ENCODE measurements around the gene SEC31A.
"Not testable (repeated sequence)": the region's sequence is repeated elsewhere in the genome, so short reads cannot be mapped to it uniquely, and the experiment has no call there.

SEC31A gene

GRCh38 chr4:82886147-82886942 is 4.6 kb downstream of the SEC31A start:
- in situ Hi-C loops (cut with MboI; ENCODE audit: low sequenced_read_pairs): no loop called here
- H3K9me3 ChIP-seq: no peaks in the 10 kb centered on the region
- no peak overlapping the region for H3K4me3 ChIP-seq
- H3K4me1 ChIP-seq: peaks cover 22% of the 10 kb centered on the region
- H3K27me3 ChIP-seq (ENCODE audit: low read depth): no peaks in the 10 kb centered on the region
- peaks cover 16% of the 10 kb centered on the region for H3K36me3 ChIP-seq (replicated peaks)
- DNase-seq (ENCODE audit: low spot score in 2 of 2): no peak

GRCh38 chr4:82885410-82885809 is 5.5 kb downstream of the SEC31A start:
- no peak for DNase-seq (ENCODE audit: low spot score in 2 of 2)
- H3K27me3 ChIP-seq (ENCODE audit: low read depth): no peaks in the 10 kb centered on the region
- in situ Hi-C loops (cut with MboI; ENCODE audit: low sequenced_read_pairs): no loop called here
- no peak overlapping the region for H3K4me3 ChIP-seq
- H3K4me1 ChIP-seq: peaks cover 22% of the 10 kb centered on the region
- H3K9me3 ChIP-seq: no peaks in the 10 kb centered on the region
- H3K36me3 ChIP-seq (replicated peaks): peaks cover 15% of the 10 kb centered on the region

GRCh38 chr4:82868572-82868971 is 22.4 kb downstream of the SEC31A start:
- no peaks in the 10 kb centered on the region for H3K9me3 ChIP-seq
- peaks cover 86% of the 10 kb centered on the region for H3K36me3 ChIP-seq (replicated peaks)
- in situ Hi-C loops (cut with MboI; ENCODE audit: low sequenced_read_pairs): loop anchor here (25.0 kb wide), 1 partner anchor 406 kb away; no protein-coding TSS in a partner anchor
- no peaks in the 10 kb centered on the region for H3K4me1 ChIP-seq
- no peaks in the 10 kb centered on the region for H3K27me3 ChIP-seq (ENCODE audit: low read depth)
- DNase-seq (ENCODE audit: low spot score in 2 of 2): no peak
- H3K4me3 ChIP-seq: no peak overlapping the region

- no peak for DNase-seq (ENCODE audit: low spot score in 2 of 2)
- in situ Hi-C loops (cut with MboI; ENCODE audit: low sequenced_read_pairs): loop anchor here (25.0 kb wide), 1 partner anchor 405 kb away; no protein-coding TSS in a partner anchor
- Histone ChIP-seq H3K27me3 (ENCODE audit: low read depth) (no peaks in the 10 kb centered on the region), H3K36me3 (replicated peaks) (peaks cover 86% of the 10 kb centered on the region), H3K4me3 (no peak overlapping the region), H3K4me1 (no peaks in the 10 kb centered on the region), H3K9me3 (no peaks in the 10 kb centered on the region)
Observed at GRCh38 chr4:82866706-82867385, 24.1 kb downstream of the SEC31A start.

GRCh38 chr4:82866033-82866432 is 24.9 kb downstream of the SEC31A start:
- not testable (repeated sequence) for H3K4me3 ChIP-seq; DNase-seq (ENCODE audit: low spot score in 2 of 2); H3K9me3 ChIP-seq; H3K27me3 ChIP-seq (ENCODE audit: low read depth); H3K4me1 ChIP-seq
- in situ Hi-C loops (cut with MboI; ENCODE audit: low sequenced_read_pairs): loop anchor here (25.0 kb wide), 1 partner anchor 404 kb away; no protein-coding TSS in a partner anchor
- peaks cover 84% of the 10 kb centered on the region for H3K36me3 ChIP-seq (replicated peaks)

- peaks cover 81% of the 10 kb centered on the region for H3K36me3 ChIP-seq (replicated peaks)
- in situ Hi-C loops (cut with MboI; ENCODE audit: low sequenced_read_pairs): loop anchor here (25.0 kb wide), 1 partner anchor 403 kb away; no protein-coding TSS in a partner anchor
Observed at GRCh38 chr4:82865592-82865991, 25.4 kb downstream of the SEC31A start.

GRCh38 chr4:82864336-82864979 is 26.5 kb downstream of the SEC31A start:
- DNase-seq (ENCODE audit: low spot score in 2 of 2): no peak
- H3K4me1 ChIP-seq: no peaks in the 10 kb centered on the region
- in situ Hi-C loops (cut with MboI; ENCODE audit: low sequenced_read_pairs): loop anchor here (25.0 kb wide), 1 partner anchor 402 kb away; no protein-coding TSS in a partner anchor
- H3K36me3 ChIP-seq (replicated peaks): peaks cover 70% of the 10 kb centered on the region
- no peaks in the 10 kb centered on the region for H3K9me3 ChIP-seq
- no peak overlapping the region for H3K4me3 ChIP-seq
- H3K27me3 ChIP-seq (ENCODE audit: low read depth): no peaks in the 10 kb centered on the region

More at GRCh38 chr4:82865592-82865991, 25.4 kb downstream of the SEC31A start:
- Histone ChIP-seq H3K4me1 (no peaks in the 10 kb centered on the region), H3K4me3 (no peak overlapping the region), H3K27me3 (ENCODE audit: low read depth) (no peaks in the 10 kb centered on the region), H3K9me3 (no peaks in the 10 kb centered on the region)
- no peak for DNase-seq (ENCODE audit: low spot score in 2 of 2)

- no peak for DNase-seq (ENCODE audit: low spot score in 2 of 2)
- H3K4me3 ChIP-seq: no peak overlapping the region
- H3K4me1 ChIP-seq: no peaks in the 10 kb centered on the region
- no peaks in the 10 kb centered on the region for H3K9me3 ChIP-seq
- no peaks in the 10 kb centered on the region for H3K27me3 ChIP-seq (ENCODE audit: low read depth)
- peaks cover 66% of the 10 kb centered on the region for H3K36me3 ChIP-seq (replicated peaks)
- in situ Hi-C loops (cut with MboI; ENCODE audit: low sequenced_read_pairs): loop anchor here (25.0 kb wide), 1 partner anchor 399 kb away; no protein-coding TSS in a partner anchor
Observed at GRCh38 chr4:82861529-82861928, 29.4 kb downstream of the SEC31A start.

GRCh38 chr4:82860487-82860886 is 30.5 kb downstream of the SEC31A start:
- in situ Hi-C loops (cut with MboI; ENCODE audit: low sequenced_read_pairs): loop anchor here (25.0 kb wide), 1 partner anchor 398 kb away; no protein-coding TSS in a partner anchor
- H3K27me3 ChIP-seq (ENCODE audit: low read depth); DNase-seq (ENCODE audit: low spot score in 2 of 2); H3K9me3 ChIP-seq; H3K4me3 ChIP-seq; H3K4me1 ChIP-seq: not testable (repeated sequence)
- H3K36me3 ChIP-seq (replicated peaks): peaks cover 65% of the 10 kb centered on the region

GRCh38 chr4:82852751-82853285 is 38.1 kb downstream of the SEC31A start:
- DNase-seq (ENCODE audit: low spot score in 2 of 2): no peak
- H3K27me3 ChIP-seq (ENCODE audit: low read depth): no peaks in the 10 kb centered on the region
- in situ Hi-C loops (cut with MboI; ENCODE audit: low sequenced_read_pairs): loop anchor here (25.0 kb wide), 1 partner anchor 391 kb away; no protein-coding TSS in a partner anchor
- no peaks in the 10 kb centered on the region for H3K9me3 ChIP-seq
- H3K4me1 ChIP-seq: no peaks in the 10 kb centered on the region
- H3K36me3 ChIP-seq (replicated peaks): peaks cover 91% of the 10 kb centered on the region
- no peak overlapping the region for H3K4me3 ChIP-seq

GRCh38 chr4:82851885-82852750 is 38.8 kb downstream of the SEC31A start:
- DNase-seq (ENCODE audit: low spot score in 2 of 2): peak in 1 of 2 experiments; percentile 12
- H3K36me3 ChIP-seq (replicated peaks): peaks cover 89% of the 10 kb centered on the region
- in situ Hi-C loops (cut with MboI; ENCODE audit: low sequenced_read_pairs): loop anchor here (25.0 kb wide), 1 partner anchor 390 kb away; no protein-coding TSS in a partner anchor
- no peak overlapping the region for H3K4me3 ChIP-seq
- no peaks in the 10 kb centered on the region for H3K9me3 ChIP-seq
- no peaks in the 10 kb centered on the region for H3K4me1 ChIP-seq
- no peaks in the 10 kb centered on the region for H3K27me3 ChIP-seq (ENCODE audit: low read depth)

- in situ Hi-C loops (cut with MboI; ENCODE audit: low sequenced_read_pairs): loop anchor here (25.0 kb wide), 1 partner anchor 389 kb away; no protein-coding TSS in a partner anchor
- Histone ChIP-seq H3K4me1 (no peaks in the 10 kb centered on the region), H3K36me3 (replicated peaks) (peaks cover 89% of the 10 kb centered on the region), H3K27me3 (ENCODE audit: low read depth) (no peaks in the 10 kb centered on the region), H3K4me3 (no peak overlapping the region), H3K9me3 (no peaks in the 10 kb centered on the region)
- DNase-seq (ENCODE audit: low spot score in 2 of 2): no peak
Observed at GRCh38 chr4:82851318-82851717, 39.6 kb downstream of the SEC31A start.

All from HAP-1 (cell line).